ENCODE measurements around the gene TMEM108.

TMEM108 gene

GRCh38 chr3:133055339-133055738, 17.1 kb downstream of the TMEM108 start:
- no peak for DNase-seq

GRCh38 chr3:133058243-133058642, 20.1 kb downstream of the TMEM108 start:
- DNase-seq: no peak

- DNase-seq: no peak
Observed at GRCh38 chr3:133058831-133059230, 20.6 kb downstream of the TMEM108 start.

- no peak for DNase-seq
Observed at GRCh38 chr3:133065193-133065961, 27.2 kb downstream of the TMEM108 start.

GRCh38 chr3:133066026-133066425, 27.8 kb downstream of the TMEM108 start:
- no peak for DNase-seq

- no peak for DNase-seq
Observed at GRCh38 chr3:133069556-133070286, 31.5 kb downstream of the TMEM108 start.

- DNase-seq: no peak
Observed at GRCh38 chr3:133074977-133075376, 36.8 kb downstream of the TMEM108 start.

- no peak for DNase-seq
Observed at GRCh38 chr3:133077688-133078087, 39.5 kb downstream of the TMEM108 start.

- no peak for DNase-seq
Observed at GRCh38 chr3:133079621-133080020, 41.4 kb downstream of the TMEM108 start.

GRCh38 chr3:133081016-133081415, 42.8 kb downstream of the TMEM108 start:
- DNase-seq: no peak

GRCh38 chr3:133083395-133083794, 45.2 kb downstream of the TMEM108 start:
- no peak for DNase-seq

- no peak for DNase-seq
Observed at GRCh38 chr3:133089906-133090485, 51.8 kb downstream of the TMEM108 start.

GRCh38 chr3:133092681-133093080, 54.5 kb downstream of the TMEM108 start:
- no peak for DNase-seq

- no peak for DNase-seq
Observed at GRCh38 chr3:133093366-133093765, 55.2 kb downstream of the TMEM108 start.

- no peak for DNase-seq
Observed at GRCh38 chr3:133096900-133097613, 58.9 kb downstream of the TMEM108 start.

- no peak for DNase-seq
Observed at GRCh38 chr3:133103706-133104105, 65.5 kb downstream of the TMEM108 start.

GRCh38 chr3:133106169-133106568, 68.0 kb downstream of the TMEM108 start:
- DNase-seq: no peak

- DNase-seq: no peak
Observed at GRCh38 chr3:133112666-133113065, 74.5 kb downstream of the TMEM108 start.

- DNase-seq: no peak
Observed at GRCh38 chr3:133113526-133113925, 75.3 kb downstream of the TMEM108 start.

- DNase-seq: no peak
Observed at GRCh38 chr3:133113927-133114597, 75.9 kb downstream of the TMEM108 start.

GRCh38 chr3:133115176-133115575, 77.0 kb downstream of the TMEM108 start:
- no peak for DNase-seq

GRCh38 chr3:133117342-133117741, 79.2 kb downstream of the TMEM108 start:
- no peak for DNase-seq

- DNase-seq: no peak
Observed at GRCh38 chr3:133119176-133119575, 81.0 kb downstream of the TMEM108 start.
